BLaER1 treated with 17β-estradiol and CSF1 and Interleukin-3, amounts not matched to agents 10 nM and 100 nM (cell line): Measurements from ENCODE around the gene MYH15.
"Not testable (repeated sequence)": the region's sequence is repeated elsewhere in the genome, so short reads cannot be mapped to it uniquely, and the experiment has no call there.

Experiments
- H3K27ac ChIP-seq, 11 experiments: shearing (Covaris generic); formaldehyde crosslinking; 2 replicates each; pipeline ENCODE4 v1.8.1; 2022
- H3K27me3 ChIP-seq, 11 experiments: shearing (Covaris generic); formaldehyde crosslinking; 2 replicates each; pipeline ENCODE4 v1.8.1; 2022
- H3K36me3 ChIP-seq, 11 experiments: shearing (Covaris generic); formaldehyde crosslinking; 2 replicates each; pipeline ENCODE4 v1.8.1; 2022
- H3K4me1 ChIP-seq, 10 experiments: shearing (Covaris generic); formaldehyde crosslinking; 2 replicates each; pipeline ENCODE4 v1.8.1; 2022
- H3K4me2 ChIP-seq, 11 experiments: shearing (Covaris generic); formaldehyde crosslinking; 2 replicates each; pipeline ENCODE4 v1.8.1; 2022
- H3K4me3 ChIP-seq, 10 experiments: shearing (Covaris generic); formaldehyde crosslinking; 2 replicates each; pipeline ENCODE4 v1.8.1; 2022
- H3K9ac ChIP-seq, 11 experiments: shearing (Covaris generic); formaldehyde crosslinking; 2 replicates each; pipeline ENCODE4 v1.8.1; 2022
- H3K9me3 ChIP-seq, 11 experiments: shearing (Covaris generic); formaldehyde crosslinking; replicated peaks in 1 of 11; 2 replicates each; pipeline ENCODE4 v1.8.1; 2022
- H4K20me1 ChIP-seq, 11 experiments: shearing (Covaris generic); formaldehyde crosslinking; 2 replicates each; pipeline ENCODE4 v1.8.1; 2022
- Cebpa-rat ChIP-seq, 11 experiments: shearing (Covaris generic); IDR thresholded peaks; 2 replicates each; pipeline ENCODE4 v1.8.1; 2022

Gene MYH15

DNA sequence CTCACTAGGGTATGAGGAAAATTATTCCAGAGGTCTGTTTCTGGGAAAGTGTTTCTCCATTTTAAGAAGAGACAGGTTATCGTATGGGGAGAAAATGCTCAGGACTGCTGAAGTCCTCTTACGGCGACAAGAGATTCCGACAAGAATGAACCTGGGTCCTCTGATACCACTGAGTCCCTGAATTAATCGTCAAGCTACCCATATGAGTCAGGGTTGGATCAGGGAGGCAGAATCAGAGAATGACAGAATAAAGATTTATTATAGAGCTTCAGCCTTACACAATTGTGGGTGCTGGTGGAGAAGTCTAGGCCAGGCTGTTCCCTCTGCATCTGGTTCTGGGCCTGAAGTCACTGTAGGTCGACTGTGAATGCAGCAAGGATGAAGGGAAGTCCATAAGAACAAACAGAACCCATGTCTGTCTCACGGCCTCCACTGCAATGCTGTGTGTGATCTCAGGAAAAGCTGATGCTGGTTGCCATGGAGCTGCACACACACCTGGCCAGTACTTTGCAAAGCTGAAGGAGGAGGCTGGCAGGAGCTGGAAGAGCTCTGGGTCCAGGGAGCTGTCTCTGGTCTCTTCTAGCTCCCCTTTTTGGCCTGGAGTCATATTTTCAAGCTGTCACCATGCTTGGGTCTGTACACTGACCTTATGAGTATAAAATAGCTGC is 130.1 kb downstream of the MYH15 start:
- H4K20me1 ChIP-seq, result no peaks in the 10 kb centered on the region
- no peak overlapping the region for H3K4me2 ChIP-seq
- no peak overlapping the region for H3K9ac ChIP-seq
- H3K4me1 ChIP-seq, result no peaks in the 10 kb centered on the region
- H3K9me3 ChIP-seq, result 0 out of 22 replicates have a peak, but pooled peaks cover 0 to 5% (median 0%) of the 10 kb centered on the region in 11 experiments
- no peak for TF ChIP-seq Cebpa-rat (IDR thresholded peaks at IDR 0.05)
- no peak overlapping the region for H3K4me3 ChIP-seq
- no peak overlapping the region for H3K27ac ChIP-seq
- no peaks in the 10 kb centered on the region for H3K36me3 ChIP-seq
- no peaks in the 10 kb centered on the region for H3K27me3 ChIP-seq

DNA sequence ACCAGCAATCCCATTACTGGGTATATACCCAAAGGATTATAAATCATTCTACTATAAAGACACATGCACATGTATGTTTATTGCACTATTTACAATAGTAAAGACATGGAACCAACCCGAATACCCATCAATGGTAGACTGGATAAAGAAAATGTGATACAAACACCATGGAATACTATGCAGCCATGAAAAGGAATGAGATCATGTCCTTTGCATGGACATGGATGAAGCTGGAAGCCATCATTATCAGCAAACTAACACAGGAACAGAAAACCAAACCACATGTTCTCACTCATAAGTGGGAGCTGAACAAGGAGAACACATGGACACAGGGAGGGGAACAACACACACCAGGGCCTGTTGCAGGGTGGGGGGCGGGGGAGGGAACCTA is 131.4 kb downstream of the MYH15 start:
- H3K27ac ChIP-seq, H3K9ac ChIP-seq, H3K36me3 ChIP-seq, H3K4me1 ChIP-seq, H3K27me3 ChIP-seq, H4K20me1 ChIP-seq, H3K4me2 ChIP-seq, H3K9me3 ChIP-seq, H3K4me3 ChIP-seq: not testable (repeated sequence)

DNA sequence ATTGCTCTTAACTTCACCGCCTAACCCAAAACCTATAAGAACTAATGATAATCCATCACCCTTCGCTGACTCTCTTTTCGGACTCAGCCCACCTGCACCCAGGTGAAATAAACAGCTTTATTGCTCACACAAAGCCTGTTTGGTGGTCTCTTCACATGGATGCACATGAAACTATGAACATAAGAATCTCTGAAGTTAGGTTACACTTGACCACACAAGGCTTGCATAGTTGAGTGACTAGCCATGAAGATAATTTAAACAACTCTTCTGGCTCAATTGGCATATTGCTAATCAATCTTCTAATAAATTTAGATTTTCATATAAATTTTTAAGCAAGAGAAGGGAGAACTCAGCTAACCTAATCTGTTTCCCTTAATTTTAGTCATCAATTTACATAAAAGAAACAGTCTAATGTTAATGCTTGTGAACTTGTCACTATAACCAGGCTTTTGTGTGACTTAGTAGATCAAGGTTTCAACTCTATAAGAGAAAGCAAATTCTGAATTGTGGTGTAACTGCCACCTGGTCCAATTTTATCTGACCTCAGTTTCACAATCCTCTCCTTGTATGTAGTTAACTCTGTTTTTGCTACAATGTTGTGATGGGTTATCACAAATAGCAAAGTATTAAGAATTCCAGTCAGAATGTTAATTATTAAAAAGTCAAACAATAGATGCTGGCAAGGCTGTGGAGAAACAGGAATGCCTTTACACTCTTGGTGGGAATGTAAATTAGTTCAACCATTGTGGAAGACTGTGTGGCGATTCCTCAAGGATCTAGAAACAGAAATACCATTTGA is 132.0 kb downstream of the MYH15 start:
- Histone ChIP-seq H3K4me3 (no peak overlapping the region), H3K4me2 (no peak overlapping the region), H4K20me1 (no peaks in the 10 kb centered on the region), H3K27ac (no peak overlapping the region), H3K27me3 (no peaks in the 10 kb centered on the region), H3K36me3 (no peaks in the 10 kb centered on the region), H3K4me1 (no peaks in the 10 kb centered on the region), H3K9me3 (0 out of 22 replicates have a peak, but pooled peaks cover 0 to 5% (median 0%) of the 10 kb centered on the region in 11 experiments), H3K9ac (no peak overlapping the region)
- TF ChIP-seq Cebpa-rat (IDR thresholded peaks at IDR 0.05), result no peak

DNA sequence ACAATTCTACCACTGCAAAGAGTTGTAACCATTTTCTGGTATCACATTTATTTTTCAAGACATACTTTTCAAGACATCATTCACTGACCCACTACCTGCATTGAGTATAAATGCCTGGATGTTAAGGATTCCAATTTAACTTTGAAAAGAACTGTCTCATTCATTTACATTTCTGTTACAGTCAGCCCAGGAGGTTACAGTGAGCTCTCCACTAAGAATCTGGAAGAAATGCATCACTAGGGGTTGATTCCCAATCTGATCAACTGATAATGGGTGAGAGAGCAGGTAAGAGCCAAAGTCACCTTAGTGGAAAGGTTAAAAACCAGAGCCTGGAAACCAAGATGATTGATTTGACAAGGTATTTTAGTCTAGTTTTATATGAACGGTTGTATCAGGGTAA is 133.0 kb downstream of the MYH15 start:
- H4K20me1 ChIP-seq, result no peaks in the 10 kb centered on the region
- no peaks in the 10 kb centered on the region for H3K27me3 ChIP-seq
- no peak overlapping the region for H3K9ac ChIP-seq
- no peak overlapping the region for H3K27ac ChIP-seq
- H3K4me1 ChIP-seq, result no peaks in the 10 kb centered on the region
- H3K4me2 ChIP-seq, result no peak overlapping the region
- H3K4me3 ChIP-seq, result no peak overlapping the region
- TF ChIP-seq Cebpa-rat (IDR thresholded peaks at IDR 0.05), result no peak
- no peaks in the 10 kb centered on the region for H3K36me3 ChIP-seq
- 0 out of 22 replicates have a peak, but pooled peaks cover 0 to 5% (median 0%) of the 10 kb centered on the region in 11 experiments for H3K9me3 ChIP-seq

DNA sequence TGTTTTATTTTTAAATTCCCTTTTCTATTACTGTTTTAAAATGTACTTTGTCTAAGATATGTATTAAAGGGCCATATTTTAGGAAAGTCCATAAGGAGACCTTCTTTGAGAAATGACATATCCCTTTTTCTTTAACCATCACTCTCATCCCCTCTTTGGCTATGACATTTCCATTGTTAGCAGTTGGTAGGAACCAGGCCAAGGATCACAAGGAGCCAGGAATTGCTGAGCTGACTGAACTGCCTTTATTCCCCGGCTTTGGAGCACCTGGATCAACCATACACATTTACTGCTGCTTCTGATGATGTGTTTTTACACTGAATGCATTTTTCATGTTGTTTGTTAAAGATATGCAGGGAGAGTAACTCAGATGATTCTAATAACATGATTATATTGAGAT is 134.4 kb downstream of the MYH15 start:
- Histone ChIP-seq H3K4me1 (no peaks in the 10 kb centered on the region), H3K4me2 (no peak overlapping the region)
- no peak for TF ChIP-seq Cebpa-rat (IDR thresholded peaks at IDR 0.05)

DNA sequence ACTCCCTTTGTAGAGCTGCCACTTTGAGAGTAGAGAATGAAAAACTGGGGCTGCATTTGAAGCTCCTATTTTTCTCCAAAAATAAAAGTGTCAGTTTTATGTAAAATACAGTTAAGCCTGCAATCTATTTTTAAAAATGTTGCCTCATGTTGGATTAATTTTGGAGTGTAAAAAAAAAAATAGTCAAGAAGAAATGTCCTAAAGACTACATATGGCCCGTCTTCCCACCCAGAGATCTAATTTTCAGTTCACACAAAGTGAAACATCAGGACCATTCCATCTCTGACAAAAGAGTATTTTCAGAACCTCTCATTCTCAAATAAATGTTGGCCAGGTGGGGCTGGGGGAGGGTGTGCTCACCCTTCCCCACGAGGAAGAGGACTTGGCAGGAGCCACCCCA is 151.4 kb downstream of the MYH15 start:
- Histone ChIP-seq H3K36me3 (no peaks in the 10 kb centered on the region), H3K27ac (no peak overlapping the region), H3K4me1 (no peaks in the 10 kb centered on the region), H3K4me2 (no peak overlapping the region), H3K27me3 (no peaks in the 10 kb centered on the region), H3K9ac (no peak overlapping the region), H3K9me3 (0 out of 22 replicates have a peak, but pooled peaks cover 0 to 1% (median 0%) of the 10 kb centered on the region in 11 experiments), H3K4me3 (no peak overlapping the region), H4K20me1 (no peaks in the 10 kb centered on the region)
- TF ChIP-seq Cebpa-rat (IDR thresholded peaks at IDR 0.05), result no peak

More for the DNA sequence above, 134.4 kb downstream of the MYH15 start:
- no peak overlapping the region for H3K4me3 ChIP-seq
- no peaks in the 10 kb centered on the region for H3K27me3 ChIP-seq
- no peak overlapping the region for H3K9ac ChIP-seq
- no peaks in the 10 kb centered on the region for H4K20me1 ChIP-seq
- H3K27ac ChIP-seq, result no peak overlapping the region
- 0 out of 22 replicates have a peak, but pooled peaks cover 0 to 5% (median 0%) of the 10 kb centered on the region in 11 experiments for H3K9me3 ChIP-seq
- no peaks in the 10 kb centered on the region for H3K36me3 ChIP-seq

DNA sequence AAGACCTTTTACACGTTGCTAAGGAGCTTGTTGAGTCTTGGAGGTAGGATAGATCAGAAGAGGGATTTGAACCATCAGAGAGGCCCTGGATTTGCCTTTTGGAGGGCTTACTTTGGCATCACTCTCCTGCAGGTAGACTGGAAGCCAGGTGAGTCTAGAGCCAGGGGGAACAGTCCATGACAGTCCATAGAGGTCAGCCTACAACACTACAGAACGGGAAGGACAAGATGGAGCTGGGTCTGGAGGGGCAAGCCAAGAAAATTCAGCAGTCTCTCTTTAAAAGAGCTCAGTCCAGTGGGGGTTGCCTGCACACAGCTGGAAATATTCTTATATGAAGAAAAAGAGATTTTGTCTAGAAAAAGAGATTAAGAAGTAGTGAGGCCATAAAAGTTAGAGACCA is 153.4 kb downstream of the MYH15 start:
- no peaks in the 10 kb centered on the region for H3K4me1 ChIP-seq
- H3K27ac ChIP-seq, result no peak overlapping the region
- TF ChIP-seq Cebpa-rat (IDR thresholded peaks at IDR 0.05), result no peak
- no peak overlapping the region for H3K4me3 ChIP-seq
- H3K9ac ChIP-seq, result no peak overlapping the region
- H3K36me3 ChIP-seq, result no peaks in the 10 kb centered on the region
- no peaks in the 10 kb centered on the region for H4K20me1 ChIP-seq
- H3K27me3 ChIP-seq, result no peaks in the 10 kb centered on the region
- H3K4me2 ChIP-seq, result no peak overlapping the region
- H3K9me3 ChIP-seq, result no peaks in the 10 kb centered on the region

DNA sequence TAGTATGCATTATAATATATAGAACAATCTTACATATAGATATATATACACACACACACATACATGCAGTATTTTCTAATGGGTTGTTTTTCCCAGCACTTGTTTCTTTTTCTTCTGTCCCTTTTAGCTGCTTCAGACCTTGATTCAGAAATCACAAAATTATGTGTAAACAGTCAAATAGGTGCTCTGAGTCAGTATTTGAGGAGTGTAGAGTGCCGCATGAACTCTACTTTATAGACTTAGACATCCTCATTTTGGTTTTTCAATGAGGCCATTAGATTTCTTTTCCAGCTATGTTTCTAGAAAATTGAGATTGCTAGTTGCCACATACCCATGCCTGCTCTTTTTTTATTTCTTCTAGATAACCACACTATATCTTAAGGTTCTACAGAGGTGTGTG is 155.8 kb downstream of the MYH15 start:
- no peaks in the 10 kb centered on the region for H3K9me3 ChIP-seq
- TF ChIP-seq Cebpa-rat (IDR thresholded peaks at IDR 0.05), result no peak
- no peaks in the 10 kb centered on the region for H3K4me1 ChIP-seq

DNA sequence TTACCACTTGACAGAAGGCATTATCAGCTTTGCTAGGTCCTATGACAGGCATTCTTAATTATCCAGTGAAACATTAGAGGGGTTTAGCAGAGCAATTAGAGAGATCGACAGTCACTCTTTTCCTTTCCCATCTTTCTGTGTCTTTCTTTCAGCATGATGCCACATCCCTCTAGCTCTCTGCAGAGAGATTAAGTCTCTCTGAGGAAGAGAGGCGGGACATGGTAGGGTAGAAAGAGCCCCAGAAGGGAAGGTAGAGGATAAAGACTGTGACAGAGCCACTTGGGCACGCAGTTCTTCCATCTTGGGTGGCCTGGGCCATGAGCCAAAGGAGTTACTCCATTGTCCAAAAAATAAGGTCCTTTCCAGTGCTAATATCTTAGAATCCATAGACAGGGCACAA is 158.2 kb downstream of the MYH15 start:
- Histone ChIP-seq H3K27me3 (no peaks in the 10 kb centered on the region), H4K20me1 (no peaks in the 10 kb centered on the region), H3K4me1 (peaks cover 0 to 4% (median under 1%) of the 10 kb centered on the region in 10 experiments; a peak in 9 of 20 replicates), H3K4me2 (no peak overlapping the region), H3K9me3 (no peaks in the 10 kb centered on the region), H3K36me3 (no peaks in the 10 kb centered on the region), H3K4me3 (no peak overlapping the region), H3K27ac (no peak overlapping the region), H3K9ac (no peak overlapping the region)
- no peak for TF ChIP-seq Cebpa-rat (IDR thresholded peaks at IDR 0.05)

More for the DNA sequence above, 155.8 kb downstream of the MYH15 start:
- no peak overlapping the region for H3K9ac ChIP-seq
- no peaks in the 10 kb centered on the region for H3K36me3 ChIP-seq
- H3K27me3 ChIP-seq, result no peaks in the 10 kb centered on the region
- H3K4me3 ChIP-seq, result no peak overlapping the region
- H3K27ac ChIP-seq, result no peak overlapping the region
- H4K20me1 ChIP-seq, result no peaks in the 10 kb centered on the region
- H3K4me2 ChIP-seq, result no peak overlapping the region
